Right ventricle myocardium inferior (tissue), 1 donor: ENCODE measurements around the gene GPR153. TPM values are rescaled to one million over a fixed set of nuclear protein-coding genes. Genes with fewer than 3 reads are reported as not detected.
"Not testable (repeated sequence)": the region's sequence is repeated elsewhere in the genome, so short reads cannot be mapped to it uniquely, and the experiment has no call there.

Source experiments
- ATAC-seq: fragments of 200-7000 bp; cut with Tn5 transposase; one replicate; pipeline ENCODE4 v1.9.1; 2020; ENCODE audit warnings: mild to moderate bottlenecking, moderate library complexity
- DNase-seq: peaks from one replicate; pipeline ENCODE4 v3.0.0; 2021; ENCODE audit errors: missing footprints
- intact Hi-C: fragments of 100-400 bp; cut with DNase I; formaldehyde crosslinking; loops from one replicate; pipeline ENCODE4 v1.11.0; 2022
- total RNA-seq: library from RNA; stranded (reverse); fragmentation: NEBNext Ultra II Directional; extraction: Animal tissue kit (Norgen Biotek cat#: 25700); gene quantifications from one replicate; pipeline ENCODE4 v1.2.1, GENCODE V29; 2021
- donor health status: DM: no; HTN: yes; CAD: no; lungs with severe emphysema.

The GPR153 gene
- total RNA-seq, 1 donor from 2014 or later: 10.6 TPM

DNA sequence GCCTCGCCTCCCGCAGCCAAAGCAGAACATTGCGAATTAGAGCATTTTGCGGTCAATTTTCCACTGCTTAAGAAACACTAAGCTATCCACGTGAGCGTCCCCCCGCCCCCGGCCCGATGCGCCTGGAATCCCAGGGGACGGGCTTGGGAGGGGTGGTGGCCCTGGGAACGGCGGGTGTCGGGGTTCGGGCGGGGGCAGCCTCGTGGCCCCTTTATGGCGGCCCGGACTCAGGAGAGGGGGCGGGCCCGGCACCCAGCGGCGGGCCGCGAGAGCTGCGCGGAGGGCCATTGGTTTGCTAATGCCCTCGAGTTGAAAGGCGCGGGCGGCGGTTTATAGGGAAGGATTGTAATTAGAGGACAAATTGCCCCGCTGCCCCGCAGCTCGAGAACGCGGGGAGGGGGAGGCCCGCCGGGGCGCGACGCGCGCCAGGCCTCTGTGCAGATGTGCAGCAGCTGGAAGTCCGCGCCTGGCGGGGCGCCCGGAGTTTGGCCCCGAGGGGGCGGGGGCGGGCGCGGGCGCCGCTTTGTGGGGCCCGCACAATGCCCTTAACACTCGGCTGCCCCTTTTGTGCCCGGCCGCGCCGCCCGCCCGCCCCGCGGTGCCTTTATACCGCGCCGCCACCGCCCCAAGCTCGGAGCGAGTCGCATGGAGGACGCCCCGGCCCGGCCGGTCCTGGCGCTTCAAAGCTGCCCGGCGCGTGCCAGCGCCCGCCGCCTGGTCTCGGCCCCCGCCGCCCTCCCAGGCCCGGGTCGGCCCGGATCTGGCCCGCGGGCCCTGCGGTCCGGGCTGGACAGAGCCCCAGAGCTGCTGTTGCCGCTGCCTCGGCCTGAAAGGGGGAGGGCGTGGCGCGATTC lies 18.8 kb downstream of the GPR153 start:
- intact Hi-C loops: loop anchor here (1.0 kb wide), 1 partner anchor 37 kb away; no protein-coding TSS in a partner anchor
- ATAC-seq (no peak), DNase-seq (no peak)

DNA sequence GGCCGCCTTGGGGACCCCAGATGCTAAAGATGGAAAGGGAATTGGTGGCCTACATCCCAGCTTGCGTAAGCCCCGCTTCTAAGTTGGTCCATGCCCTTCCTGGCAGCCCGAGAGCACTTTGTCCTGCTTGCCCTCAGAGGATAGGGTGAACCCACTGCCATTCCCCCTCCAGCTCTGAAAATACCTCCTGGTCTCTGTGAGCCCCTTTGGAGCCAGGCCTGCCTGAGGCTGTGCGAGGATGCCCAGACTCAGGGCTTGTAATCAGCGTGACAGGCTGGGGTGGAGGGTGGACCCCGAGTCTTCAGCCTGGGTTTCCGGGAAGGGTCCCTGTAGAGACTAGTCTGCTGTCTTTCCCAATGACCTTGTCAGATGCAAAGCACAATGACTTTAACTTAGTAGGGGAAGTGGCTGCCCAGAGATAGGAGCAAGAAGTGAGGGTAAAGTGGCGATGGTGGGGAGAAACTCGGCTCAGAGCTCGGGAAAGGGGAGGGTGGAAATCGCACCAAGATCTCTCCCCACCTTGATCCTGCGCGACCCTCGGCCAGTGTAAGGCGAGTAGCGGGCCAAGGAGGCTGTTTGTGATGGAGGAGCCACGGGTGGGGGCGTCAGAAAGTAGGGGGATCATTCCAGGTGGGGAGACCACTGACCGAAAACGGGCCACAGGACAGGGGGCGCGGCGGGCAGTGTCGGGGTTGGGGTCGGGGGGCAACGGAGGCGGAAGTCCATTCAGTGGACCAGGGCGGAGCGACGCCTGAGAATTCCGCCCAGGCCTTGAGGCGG lies 19.6 kb downstream of the GPR153 start:
- ATAC-seq (no peak), DNase-seq (peak; percentile 41)
- intact Hi-C loops: no loop called here

DNA sequence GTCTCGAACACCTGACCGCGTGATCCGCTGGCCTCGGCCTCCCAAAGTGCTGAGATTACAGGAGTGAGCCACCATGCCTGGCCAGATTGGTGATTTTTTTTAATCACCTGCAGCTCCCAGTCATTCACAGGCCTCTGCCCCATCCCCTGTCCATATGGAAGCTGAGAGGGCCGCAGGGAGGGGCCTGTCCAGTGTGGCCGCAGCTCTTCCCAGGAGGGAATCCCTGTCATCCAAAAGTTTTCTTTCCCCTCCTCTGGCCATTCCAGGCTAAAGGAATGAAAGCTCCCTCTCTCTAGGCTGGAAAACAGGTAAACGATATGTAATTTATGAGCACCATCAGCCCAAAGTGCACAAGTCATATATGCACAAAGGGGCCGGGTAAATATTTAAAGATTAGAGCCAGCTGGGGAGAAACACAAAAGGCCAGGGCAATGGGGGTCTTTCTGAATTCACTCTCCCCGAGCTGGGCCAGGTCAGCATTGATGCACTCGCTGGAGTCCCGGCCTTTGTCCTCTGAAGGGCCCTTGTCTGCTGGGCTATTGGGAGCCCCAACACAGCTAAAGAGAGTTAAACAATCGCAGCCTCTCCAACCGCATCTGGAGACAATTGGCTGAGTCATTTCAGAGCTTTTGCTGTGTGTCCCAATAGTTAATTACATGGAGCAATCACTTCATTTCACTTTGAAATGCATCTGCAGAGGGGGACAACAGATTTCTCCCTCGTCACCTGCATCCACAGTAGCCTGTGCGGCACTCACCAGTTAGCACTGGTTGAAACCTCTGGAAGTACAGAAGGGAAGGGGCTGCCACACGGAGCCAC lies 20.7 kb downstream of the GPR153 start:
- intact Hi-C loops: loop anchor here (5.0 kb wide), 1 partner anchor 43 kb away; the partner anchor contains the start of gene RPL22
- no peak for ATAC-seq
- no peak for DNase-seq

DNA sequence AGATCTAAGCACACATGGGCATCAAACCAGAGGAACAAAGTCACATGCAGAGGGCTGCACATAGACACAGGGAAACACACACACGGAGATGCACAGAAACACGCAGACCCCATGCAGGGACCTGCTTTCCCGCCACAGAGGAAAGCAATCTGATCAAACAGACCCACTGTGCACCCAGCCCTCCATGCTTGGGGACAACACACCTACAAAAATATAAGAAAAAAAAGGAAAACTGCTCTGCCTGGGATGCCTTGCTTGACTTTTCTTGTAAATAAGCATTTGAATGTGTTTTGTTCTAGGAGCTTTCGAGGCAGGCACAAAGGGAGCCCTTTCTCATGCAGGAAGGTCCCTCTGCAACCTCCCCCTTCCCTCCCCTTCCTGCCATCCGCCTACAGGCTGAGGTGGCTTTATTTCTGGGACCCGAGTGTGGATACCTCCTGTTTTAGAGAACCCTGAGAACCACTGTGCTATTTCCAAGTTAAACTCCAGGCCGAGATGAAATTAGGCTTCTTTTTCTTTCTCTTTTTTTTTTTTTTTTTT lies 21.6 kb downstream of the GPR153 start:
- intact Hi-C loops: loop anchor here (5.0 kb wide), 1 partner anchor 42 kb away; the partner anchor contains the start of gene RPL22
- DNase-seq (no peak), ATAC-seq (no peak)

DNA sequence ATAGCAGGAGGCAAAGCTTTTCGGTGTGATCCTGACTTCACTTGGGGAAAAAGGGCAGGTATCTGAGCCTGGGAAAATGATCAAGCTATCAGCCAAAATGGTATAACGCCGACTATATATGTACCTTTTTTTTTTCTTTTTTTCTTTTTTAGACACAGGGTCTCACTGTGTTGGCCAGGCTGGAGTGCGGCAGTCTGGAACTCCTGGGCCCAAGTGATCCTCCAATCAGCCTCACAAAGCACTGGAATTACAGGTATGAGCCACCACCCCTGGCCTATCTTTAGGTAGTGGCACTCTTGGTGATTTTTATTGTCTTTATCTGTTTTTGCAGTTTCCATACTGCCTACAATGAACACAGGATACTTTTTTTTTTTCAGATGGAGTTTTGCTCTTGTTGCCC lies 23.8 kb downstream of the GPR153 start:
- ATAC-seq (no peak), DNase-seq (no peak)
- intact Hi-C loops: loop anchor here (5.0 kb wide), 1 partner anchor 40 kb away; the partner anchor contains the start of gene RPL22

DNA sequence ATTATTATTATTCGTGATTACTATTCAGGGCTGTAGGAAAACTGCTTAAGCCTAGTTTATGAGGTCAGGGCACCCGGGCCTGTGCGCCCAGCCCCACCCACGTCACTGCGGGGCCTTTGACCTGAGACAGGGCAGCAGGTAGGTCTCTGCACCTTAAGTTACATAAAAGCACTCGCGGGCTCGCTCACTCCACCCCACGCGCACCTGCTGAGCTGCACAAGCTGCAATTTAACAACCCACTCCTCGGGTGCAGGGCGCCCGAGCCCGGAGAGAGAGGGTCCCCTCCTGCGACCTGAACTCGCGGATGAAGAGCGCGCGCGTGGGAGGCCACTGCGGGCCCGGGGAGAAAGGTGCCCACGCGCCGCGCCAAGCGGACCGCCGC lies 25.6 kb downstream of the GPR153 start:
- DNase-seq (no peak), ATAC-seq (no peak)
- intact Hi-C loops: loop anchor here (1.0 to 5.0 kb wide), 2 partner anchors 26 to 38 kb away; partner anchors contain the start of gene RPL22

DNA sequence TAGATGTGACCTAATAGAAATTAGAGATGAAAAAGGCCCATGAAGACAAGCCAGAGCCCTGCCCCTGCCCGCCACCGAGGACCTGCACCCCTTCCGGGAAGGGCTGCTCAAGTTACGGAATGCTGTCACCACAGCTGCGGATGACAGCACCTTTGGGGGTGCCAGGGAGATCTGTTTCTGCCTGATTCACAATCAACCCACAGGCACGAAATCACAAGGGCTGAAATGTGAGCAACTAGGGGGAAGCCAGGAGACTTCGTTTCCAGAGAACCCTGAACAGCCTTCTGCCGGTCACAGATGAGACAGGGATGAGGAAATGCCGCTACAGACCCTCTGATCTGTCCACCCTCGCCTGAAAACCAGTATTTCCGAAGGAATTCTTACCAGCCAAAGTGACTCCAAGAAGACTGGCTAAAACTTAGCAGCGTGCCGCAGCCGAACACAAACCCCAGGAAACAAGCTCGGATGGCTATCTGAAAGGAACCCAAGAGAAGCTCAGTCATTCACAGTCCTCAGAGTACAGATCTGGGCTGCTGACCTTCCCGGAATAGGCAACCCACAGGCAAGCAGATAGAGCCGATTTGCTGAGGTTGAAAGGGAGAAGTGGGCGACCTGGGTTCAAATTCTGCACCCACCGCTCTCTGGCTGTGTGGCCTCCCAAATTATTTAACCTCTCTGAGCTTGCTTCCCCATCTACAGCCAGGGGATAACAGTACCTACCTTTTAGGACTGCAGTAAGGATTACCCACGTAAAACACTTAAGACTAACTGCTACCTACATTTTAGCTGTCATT lies 26.2 kb downstream of the GPR153 start:
- no peak for ATAC-seq
- intact Hi-C loops: loop anchor here (1.0 to 5.0 kb wide), 2 partner anchors 25 to 37 kb away; partner anchors contain the start of gene RPL22
- no peak for DNase-seq

DNA sequence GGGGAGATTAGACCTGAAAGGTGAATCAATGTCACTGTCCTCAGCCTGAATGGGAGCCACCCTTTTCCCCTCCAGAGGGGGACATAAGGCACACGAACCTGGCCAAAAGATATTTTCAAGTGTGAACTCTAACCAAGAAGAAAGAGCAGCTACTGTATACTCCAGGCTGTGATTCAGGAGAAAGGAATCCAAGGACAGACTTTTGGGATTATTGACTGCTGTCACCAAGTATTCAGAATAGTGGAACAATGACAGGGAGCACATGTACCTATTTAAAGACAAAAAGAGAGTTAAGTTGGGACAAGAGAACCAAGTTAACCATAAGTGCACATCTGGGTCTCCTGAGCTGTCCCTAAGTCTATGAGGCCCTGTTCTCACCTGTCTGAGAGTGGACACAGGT lies 27.5 kb downstream of the GPR153 start:
- DNase-seq: no peak
- intact Hi-C loops: no loop called here
- no peak for ATAC-seq

DNA sequence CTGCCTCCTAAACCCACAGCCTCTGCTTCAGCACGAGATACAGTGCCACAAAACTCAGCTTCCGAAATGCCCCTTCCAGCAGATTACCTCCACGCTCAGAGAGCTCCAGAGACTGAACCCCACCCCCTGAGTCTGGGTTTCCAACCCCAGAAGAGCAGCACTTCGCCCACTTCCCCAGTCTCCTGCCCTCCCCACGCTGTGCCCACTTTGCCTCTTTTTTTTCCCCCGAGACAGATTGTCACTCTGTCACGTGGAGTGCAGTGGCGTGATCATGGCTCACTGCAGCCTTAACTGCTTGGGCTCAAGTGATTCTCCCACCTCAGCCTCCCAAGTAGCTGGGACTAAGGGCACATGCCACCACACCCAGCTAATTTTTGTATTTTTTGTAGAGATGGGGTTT lies 35.2 kb downstream of the GPR153 start:
- intact Hi-C loops: no loop called here
- ATAC-seq: no peak
- no peak for DNase-seq

DNA sequence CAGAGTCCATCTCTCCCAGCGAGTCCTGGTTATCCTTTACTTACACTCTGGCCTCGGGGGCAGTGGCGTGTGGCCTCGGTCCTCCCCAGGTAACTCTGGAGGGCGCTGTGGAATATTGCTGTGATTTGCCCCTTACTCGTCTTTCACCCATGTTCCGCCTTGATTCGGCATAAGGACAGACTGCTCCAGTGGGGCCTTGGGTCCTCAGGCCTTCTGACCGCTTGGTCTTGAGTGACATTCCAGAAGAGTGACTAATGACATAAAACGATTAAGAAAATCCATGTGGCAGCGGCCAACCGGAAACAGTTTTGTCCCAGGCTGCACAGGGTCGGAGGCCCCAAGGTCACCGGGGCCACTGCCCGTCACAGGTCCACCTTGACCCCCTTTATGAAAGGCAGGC lies 36.2 kb downstream of the GPR153 start:
- intact Hi-C loops: no loop called here
- no peak for DNase-seq
- no peak for ATAC-seq

DNA sequence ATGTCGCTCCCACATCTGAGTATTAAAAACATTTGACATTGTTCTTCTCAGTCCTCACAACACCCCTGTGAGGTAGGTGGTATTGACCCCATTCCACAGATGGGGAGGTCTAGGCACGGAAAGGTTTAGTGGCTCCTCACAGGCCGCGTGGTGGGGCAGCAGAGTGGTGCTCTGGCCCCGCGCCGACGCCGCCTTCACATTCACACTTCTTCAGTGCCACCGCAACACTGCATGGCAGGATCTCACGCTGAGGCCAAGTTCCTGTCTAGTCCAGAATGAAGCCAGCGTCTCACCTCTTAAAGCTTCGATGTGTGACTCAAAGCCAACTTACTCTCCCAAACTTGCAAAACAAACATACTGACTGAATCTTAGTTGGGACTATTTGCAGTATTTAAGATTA lies 37.3 kb downstream of the GPR153 start:
- peak; percentile 74 for ATAC-seq
- intact Hi-C loops: loop anchor here (2.0 kb wide), 1 partner anchor 17 kb away; the partner anchor contains the start of gene RNF207
- DNase-seq: no peak

DNA sequence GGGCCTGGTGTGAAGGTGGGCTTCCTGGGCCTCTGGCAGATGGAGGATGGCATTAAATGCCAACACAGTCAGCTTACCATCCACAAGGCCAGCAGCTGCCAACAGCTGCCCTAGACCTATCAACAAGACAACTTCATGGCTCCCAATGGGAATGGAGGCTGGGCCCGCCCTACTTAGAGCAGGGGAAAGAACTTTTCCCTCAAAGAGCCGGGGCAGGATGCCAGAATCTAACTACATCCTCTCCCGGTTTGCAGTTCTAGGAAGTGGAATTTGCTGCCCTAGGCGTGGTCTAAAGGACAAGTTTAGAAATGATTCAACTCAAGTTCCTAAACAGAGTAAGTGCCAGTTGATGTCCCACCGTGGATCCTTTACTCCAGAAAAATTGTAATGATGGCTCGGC lies 38.3 kb downstream of the GPR153 start:
- intact Hi-C loops: loop anchor here (2.0 kb wide), 1 partner anchor 16 kb away; the partner anchor contains the start of gene RNF207
- DNase-seq (peak; percentile 81), ATAC-seq (peak; percentile 70)

DNA sequence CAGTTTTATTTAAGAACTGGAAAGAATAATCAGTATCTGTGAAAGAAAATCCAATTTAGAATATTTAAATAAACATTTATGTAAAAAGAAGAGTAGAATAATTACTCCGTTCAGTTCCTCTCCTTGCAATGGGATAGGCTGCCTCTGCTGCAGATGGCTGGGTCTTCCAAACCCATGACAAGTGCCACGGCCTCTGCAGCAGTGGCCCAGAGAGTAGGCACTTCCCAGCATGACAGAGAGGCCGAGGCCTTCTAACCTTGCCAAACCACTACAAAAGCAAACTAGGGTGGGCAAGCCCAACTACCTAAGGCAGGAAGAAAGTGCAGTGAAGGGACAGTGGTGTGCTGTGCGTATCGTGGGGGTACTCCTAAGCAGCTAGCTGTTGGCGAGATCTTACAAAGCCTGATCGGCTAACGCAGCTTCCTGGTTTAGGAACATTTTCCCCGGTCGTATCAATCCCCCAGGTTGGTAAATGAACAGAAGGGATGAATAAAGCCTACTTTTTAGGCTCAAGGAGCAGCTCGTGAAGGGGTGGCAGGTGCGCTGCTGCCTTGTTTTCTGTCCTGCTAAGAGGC lies 39.6 kb downstream of the GPR153 start:
- DNase-seq (no peak), ATAC-seq (no peak)
- intact Hi-C loops: no loop called here

DNA sequence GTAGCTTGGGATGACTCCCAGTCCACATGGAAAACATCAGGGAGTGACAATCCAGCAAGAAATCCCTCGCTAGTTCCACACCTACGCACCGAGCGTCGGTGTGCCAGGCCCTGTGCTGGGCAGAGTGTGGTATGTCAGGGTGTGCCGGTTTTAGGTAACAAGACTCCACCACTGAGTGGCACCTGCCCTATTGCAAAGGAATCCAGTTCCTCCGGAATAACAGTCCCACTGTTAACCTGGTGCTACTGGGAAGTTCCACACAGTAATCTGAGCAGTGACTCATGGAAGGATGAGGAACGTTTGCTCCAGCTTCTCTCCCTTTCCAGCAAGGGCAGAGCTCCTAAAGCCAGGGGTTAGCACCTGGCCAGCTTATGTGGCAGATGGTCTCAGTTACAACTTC lies 40.7 kb downstream of the GPR153 start:
- DNase-seq (no peak), ATAC-seq (no peak)
- intact Hi-C loops: no loop called here

DNA sequence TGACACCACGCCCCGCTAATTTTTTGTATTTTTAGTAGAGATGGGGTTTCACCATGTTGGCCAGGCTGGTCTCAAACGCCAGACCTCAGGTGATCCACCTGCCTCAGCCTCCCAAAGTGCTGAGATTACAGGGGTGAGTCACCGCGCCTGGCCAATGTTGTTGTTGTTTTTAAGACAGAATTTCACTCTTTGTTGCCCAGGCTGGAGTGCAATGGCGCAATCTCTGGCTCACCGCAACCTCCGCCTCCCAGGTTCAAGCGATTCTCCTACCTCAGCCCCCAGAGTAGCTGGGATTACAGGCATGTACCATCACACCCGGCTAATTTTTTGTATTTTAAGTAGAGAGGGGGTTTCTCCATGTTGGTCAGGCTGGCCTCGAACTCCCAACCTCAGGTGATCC lies 41.3 kb downstream of the GPR153 start:
- ATAC-seq, intact Hi-C loops, DNase-seq: not testable (repeated sequence)

DNA sequence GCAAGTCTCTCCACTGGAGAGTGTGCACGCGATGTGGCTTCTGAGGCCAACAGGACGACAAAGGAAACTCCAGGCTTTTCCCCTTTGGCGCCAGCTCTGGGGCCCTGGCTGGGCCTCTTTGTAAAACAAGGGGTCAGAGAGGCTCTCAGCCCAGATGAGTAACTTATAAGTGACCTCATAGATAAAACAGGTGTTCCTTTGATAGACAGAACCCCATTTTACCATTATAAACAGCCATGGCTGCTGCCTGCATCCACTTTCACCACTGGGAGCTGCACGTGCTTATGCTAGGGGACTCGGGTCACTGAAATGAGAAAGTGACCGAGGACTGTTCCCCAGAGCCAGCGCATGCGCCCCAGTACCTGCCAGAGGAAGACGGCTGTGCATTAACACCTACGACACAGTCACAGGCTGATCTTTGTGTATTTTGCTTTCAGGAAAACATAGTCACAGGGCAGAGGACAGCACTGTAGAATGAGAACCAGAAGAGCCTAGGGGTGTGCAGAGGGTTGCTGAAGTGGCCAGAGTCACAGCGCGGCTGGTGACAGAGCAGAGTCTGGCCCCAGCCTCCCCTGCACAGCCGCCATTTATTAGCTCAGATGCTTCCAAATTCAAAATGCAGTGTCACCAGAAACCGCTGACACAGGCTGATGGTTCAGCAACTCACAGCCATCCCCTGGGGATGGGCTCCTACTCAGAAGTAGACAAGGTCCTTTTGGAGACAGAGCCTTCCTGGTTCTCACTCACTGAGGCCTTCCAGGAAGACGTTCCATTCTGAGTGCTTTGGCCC lies 42.3 kb downstream of the GPR153 start:
- ATAC-seq (no peak), DNase-seq (no peak)
- intact Hi-C loops: no loop called here
